Testis (tissue), 3 donors: ENCODE measurements around the gene APOBEC3H. TPM values are rescaled to one million over a fixed set of nuclear protein-coding genes. Genes with fewer than 3 reads are reported as not detected.
A peak's percentile ranks its signal among the peaks of the same experiment; 100 is the strongest.

Experiments
- DNase-seq: peaks from one replicate; pipeline ENCODE4 v3.0.0-alpha.2; 2019
- H3K27ac ChIP-seq, 2 donors: fragments of 200-600 bp; sonication (generic); one replicate each; pipeline ENCODE4 v1.5.1; 2019
- H3K27me3 ChIP-seq: fragments of 200-600 bp; sonication (generic); one replicate; pipeline ENCODE4 v1.5.1; 2019
- H3K36me3 ChIP-seq: fragments of 200-600 bp; sonication (generic); one replicate; pipeline ENCODE4 v1.5.1; 2017; ENCODE audit warnings: low read depth; ENCODE audit errors: missing control alignments
- H3K4me1 ChIP-seq: fragments of 200-600 bp; sonication (generic); one replicate; pipeline ENCODE4 v1.5.1; 2019
- H3K4me3 ChIP-seq, 2 donors: fragments of 200-600 bp; sonication (generic); one replicate each; pipeline ENCODE4 v1.5.1; 2017 to 2019
- H3K9me3 ChIP-seq: fragments of 200-600 bp; sonication (generic); one replicate; pipeline ENCODE4 v1.5.1; 2017
- CTCF ChIP-seq, 3 experiments: fragments of 450-650 bp in 2 of 3; fragments of 200-600 bp in 1 of 3; sonication (generic) in 1 of 3; IDR thresholded peaks; one replicate each; pipeline ENCODE4 v1.5.1; 2016 to 2019; ENCODE audit warnings: antibody characterized with exemption in 3 of 3, mild to moderate bottlenecking in 2 of 3, moderate library complexity in 1 of 3
- POLR2A ChIP-seq: fragments of 450-650 bp; IDR thresholded peaks from one replicate; pipeline ENCODE4 v1.6.1; 2017; ENCODE audit warnings: antibody characterized with exemption, mild to moderate bottlenecking, moderate library complexity
- WGBS, 2 donors: methylation state at CpG; one replicate each; pipeline ENCODE4 v1.1.5; 2018; 5-methylcytosine and 5-hydroxymethylcytosine counted together
- intact Hi-C: fragments of 100-400 bp; cut with DNase I; formaldehyde crosslinking; loops from one replicate; pipeline ENCODE4 v1.15.1; 2023; ENCODE audit warnings: low total_unique reads
- polyA plus RNA-seq: library from polyadenylated mRNA; stranded (reverse); fragments of 350-450 nt; fragmentation: Illumina TruSeq; extraction: RNeasy Lipid Tissue Mini Kit (QIAGEN cat#74804); gene quantifications from one replicate; pipeline ENCODE4 v1.2.3, GENCODE V29; 2014; ENCODE audit warnings: low read depth, low replicate concordance; ENCODE audit not compliant: insufficient read depth
- total RNA-seq, 2 donors: library from RNA; depleted of rRNA; stranded (reverse); fragments of >200 nt; gene quantifications; one replicate each; pipeline ENCODE4 v1.2.3, GENCODE V29; 2016

APOBEC3H gene
- total and polyA plus RNA-seq, 3 donors from 2014 or later, result 3.5 to 5.2 (median 3.6) TPM

- Histone ChIP-seq H3K4me3 (no peak overlapping the region), H3K4me1 (peaks cover 34% of the 10 kb centered on the region), H3K27ac (no peak overlapping the region), H3K27me3 (no peaks in the 10 kb centered on the region), H3K9me3 (no peaks in the 10 kb centered on the region), H3K36me3 (no peaks in the 10 kb centered on the region)
- DNase-seq, result no peak
- intact Hi-C loops, result no loop called here
- TF ChIP-seq POLR2A (no peak), CTCF (IDR thresholded peaks at IDR 0.05) (no peak)
- 92 to 94% methylated on average over 12 to 14 of the region's 14 CpGs for WGBS, 2 donors
Observed at GRCh38 chr22:39094717-39095389, 2.2 kb upstream of the APOBEC3H start.

- H3K4me1 ChIP-seq, result peaks cover 34% of the 10 kb centered on the region
- H3K36me3 ChIP-seq, result no peaks in the 10 kb centered on the region
- intact Hi-C loops, result no loop called here
- H3K9me3 ChIP-seq, result no peaks in the 10 kb centered on the region
- no peak overlapping the region for H3K27ac ChIP-seq
- no peak for DNase-seq
- no peaks in the 10 kb centered on the region for H3K27me3 ChIP-seq
- no peak for TF ChIP-seq CTCF (IDR thresholded peaks at IDR 0.05)
- no peak for TF ChIP-seq POLR2A
- 78 to 80% methylated on average over 2 to 3 of the region's 3 CpGs for WGBS, 2 donors
- no peak overlapping the region for H3K4me3 ChIP-seq
Observed at GRCh38 chr22:39095971-39096370, 1.1 kb upstream of the APOBEC3H start.

GRCh38 chr22:39098026-39098425 is 982 bp downstream of the APOBEC3H start:
- Histone ChIP-seq H3K4me3 (no peak overlapping the region), H3K27ac (peak overlapping the region; percentile 31 to 55), H3K36me3 (no peaks in the 10 kb centered on the region), H3K27me3 (no peaks in the 10 kb centered on the region), H3K4me1 (peaks cover 34% of the 10 kb centered on the region), H3K9me3 (no peaks in the 10 kb centered on the region)
- peak; percentile 51 for DNase-seq
- WGBS, 2 donors, result 57 to 58% methylated on average over 6 of the region's 6 CpGs
- TF ChIP-seq CTCF (IDR thresholded peaks at IDR 0.05) (no peak), POLR2A (no peak)
- intact Hi-C loops, result no loop called here

DNA sequence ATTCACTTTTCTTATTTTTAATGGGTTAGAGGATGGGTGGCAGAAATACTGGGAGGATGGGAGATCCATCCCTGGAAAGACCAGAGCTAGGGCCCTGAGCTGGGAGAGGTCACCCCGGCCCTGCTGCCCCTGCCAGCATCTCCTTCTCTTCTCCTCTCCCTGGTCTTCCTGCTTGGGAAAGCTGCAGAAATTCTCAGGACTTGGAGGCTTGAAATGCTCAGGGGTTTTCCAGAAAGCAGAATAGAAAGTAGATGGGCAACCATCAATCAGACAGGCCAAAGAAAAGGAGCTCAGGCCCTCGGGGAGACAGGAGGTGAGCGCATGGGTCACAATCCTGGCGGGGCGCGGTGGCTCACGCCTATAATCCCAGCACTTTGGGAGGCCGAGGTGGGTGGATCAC is 1.5 kb downstream of the APOBEC3H start:
- no peaks in the 10 kb centered on the region for H3K9me3 ChIP-seq

More for the DNA sequence above, 1.5 kb downstream of the APOBEC3H start:
- H3K27me3 ChIP-seq, result no peaks in the 10 kb centered on the region
- DNase-seq, result no peak
- intact Hi-C loops, result no loop called here
- H3K4me1 ChIP-seq, result peaks cover 34% of the 10 kb centered on the region
- no peak for TF ChIP-seq CTCF (IDR thresholded peaks at IDR 0.05)
- TF ChIP-seq POLR2A, result no peak
- WGBS, 2 donors, result 82 to 89% methylated on average over 8 of the region's 8 CpGs
- H3K36me3 ChIP-seq, result no peaks in the 10 kb centered on the region
- H3K27ac ChIP-seq, result peak overlapping the region in 1 of 2 donors; percentile 31
- no peak overlapping the region for H3K4me3 ChIP-seq
